ENCODE measurements around the gene KRT16. TPM values are rescaled to one million over a fixed set of nuclear protein-coding genes. Genes with fewer than 3 reads are reported as not detected.

The KRT16 gene
- total RNA-seq, 1 experiment from 2014 or later = not detected

DNA sequence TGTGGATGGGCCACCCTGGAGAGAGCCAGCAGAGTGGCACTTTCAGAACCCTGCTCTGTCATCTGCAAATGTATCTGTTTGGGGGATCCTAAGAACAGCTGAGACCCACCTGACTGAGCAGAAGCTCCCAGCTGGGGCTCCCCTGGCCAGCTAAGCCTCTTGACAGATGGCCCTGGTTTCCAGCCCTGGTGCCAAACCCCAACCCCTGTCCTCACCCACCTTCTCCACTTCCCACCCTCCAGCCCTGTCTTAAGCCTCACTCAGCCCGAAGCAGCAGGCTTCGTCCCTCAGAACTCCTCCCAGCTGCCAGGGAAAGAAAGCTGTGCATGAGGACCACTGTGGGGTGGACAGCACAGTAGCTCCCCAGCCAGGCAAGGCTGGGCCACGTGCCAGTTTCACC, 37.2 kb downstream of the KRT16 start:
- ChIA-PET CTCF (no interaction called here), POLR2A (ENCODE audit: low non-redundant PET) (no interaction called here)
- Histone ChIP-seq H3K27me3 (replicated peaks; ENCODE audit: insufficient read depth, low read depth, low read length, poor library complexity) (no peaks in the 10 kb centered on the region), H3K4me1 (ENCODE audit: insufficient read depth, low read length, poor library complexity, severe bottlenecking) (no peaks in the 10 kb centered on the region), H3K27ac (ENCODE audit: low read depth, low read length, poor library complexity, severe bottlenecking) (no peak overlapping the region), H3K4me3 (ENCODE audit: low read depth, low read length, poor library complexity, severe bottlenecking) (no peak overlapping the region), H3K36me3 (ENCODE audit: insufficient read depth, low read length, poor library complexity, severe bottlenecking) (no peaks in the 10 kb centered on the region), H3K9me3 (ENCODE audit: low read depth, low read length, poor library complexity, severe bottlenecking) (no peaks in the 10 kb centered on the region)
- TF ChIP-seq, protein P1, sequence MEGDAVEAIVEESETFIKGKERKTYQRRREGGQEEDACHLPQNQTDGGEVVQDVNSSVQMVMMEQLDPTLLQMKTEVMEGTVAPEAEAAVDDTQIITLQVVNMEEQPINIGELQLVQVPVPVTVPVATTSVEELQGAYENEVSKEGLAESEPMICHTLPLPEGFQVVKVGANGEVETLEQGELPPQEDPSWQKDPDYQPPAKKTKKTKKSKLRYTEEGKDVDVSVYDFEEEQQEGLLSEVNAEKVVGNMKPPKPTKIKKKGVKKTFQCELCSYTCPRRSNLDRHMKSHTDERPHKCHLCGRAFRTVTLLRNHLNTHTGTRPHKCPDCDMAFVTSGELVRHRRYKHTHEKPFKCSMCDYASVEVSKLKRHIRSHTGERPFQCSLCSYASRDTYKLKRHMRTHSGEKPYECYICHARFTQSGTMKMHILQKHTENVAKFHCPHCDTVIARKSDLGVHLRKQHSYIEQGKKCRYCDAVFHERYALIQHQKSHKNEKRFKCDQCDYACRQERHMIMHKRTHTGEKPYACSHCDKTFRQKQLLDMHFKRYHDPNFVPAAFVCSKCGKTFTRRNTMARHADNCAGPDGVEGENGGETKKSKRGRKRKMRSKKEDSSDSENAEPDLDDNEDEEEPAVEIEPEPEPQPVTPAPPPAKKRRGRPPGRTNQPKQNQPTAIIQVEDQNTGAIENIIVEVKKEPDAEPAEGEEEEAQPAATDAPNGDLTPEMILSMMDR (conservative IDR thresholded peaks at IDR 0.05; ENCODE audit: low read depth, low read length) = no peak
- TF ChIP-seq EZH2 (IDR thresholded peaks at IDR 0.05; ENCODE audit: borderline replicate concordance, low read depth, low read length, poor library complexity, severe bottlenecking) = no peak
- no TSS peak for BruUV-seq (replicated peaks)
- DNase-seq (ENCODE audit: low spot score) = no peak
- intact Hi-C loops (cut with micrococcal nuclease; ENCODE audit: unreplicated experiment) = no loop called here

- no peaks in the 10 kb centered on the region for H3K9me3 ChIP-seq (ENCODE audit: low read depth, low read length, poor library complexity, severe bottlenecking)
- no peaks in the 10 kb centered on the region for H3K4me1 ChIP-seq (ENCODE audit: insufficient read depth, low read length, poor library complexity, severe bottlenecking)
- TF ChIP-seq, protein P1 (conservative IDR thresholded peaks at IDR 0.05; ENCODE audit: low read depth, low read length) = no peak
- no peak for TF ChIP-seq EZH2 (IDR thresholded peaks at IDR 0.05; ENCODE audit: borderline replicate concordance, low read depth, low read length, poor library complexity, severe bottlenecking)
- intact Hi-C loops (cut with micrococcal nuclease; ENCODE audit: unreplicated experiment) = no loop called here
- no peaks in the 10 kb centered on the region for H3K27me3 ChIP-seq (replicated peaks; ENCODE audit: insufficient read depth, low read depth, low read length, poor library complexity)
- no peak for DNase-seq (ENCODE audit: low spot score)
- no peak within 1 kb of the TSS for H3K27ac ChIP-seq (ENCODE audit: low read depth, low read length, poor library complexity, severe bottlenecking)
- H3K36me3 ChIP-seq (ENCODE audit: insufficient read depth, low read length, poor library complexity, severe bottlenecking) = no peaks in the 10 kb centered on the region
- ChIA-PET CTCF (no interaction called here), POLR2A (ENCODE audit: low non-redundant PET) (no interaction called here)
- no TSS peak for BruUV-seq (replicated peaks)
- no peak within 1 kb of the TSS for H3K4me3 ChIP-seq (ENCODE audit: low read depth, low read length, poor library complexity, severe bottlenecking)
These were observed 40.8 kb downstream of the KRT16 start, which contains the start of gene KRT9 for GRCh38 chr17:41571561-41572434. Gene KRT9 (minus strand): TSS chr17:41572059. CDS start chr17:41571992, 67 bp downstream.

- TF ChIP-seq, protein P1 (conservative IDR thresholded peaks at IDR 0.05; ENCODE audit: low read depth, low read length) = no peak
- no peak for TF ChIP-seq EZH2 (IDR thresholded peaks at IDR 0.05; ENCODE audit: borderline replicate concordance, low read depth, low read length, poor library complexity, severe bottlenecking)
These were observed 45.2 kb downstream of the KRT16 start for GRCh38 chr17:41567317-41567716.

More at GRCh38 chr17:41567317-41567716, 45.2 kb downstream of the KRT16 start:
- H3K4me3 ChIP-seq (ENCODE audit: low read depth, low read length, poor library complexity, severe bottlenecking) = no peak overlapping the region
- H3K36me3 ChIP-seq (ENCODE audit: insufficient read depth, low read length, poor library complexity, severe bottlenecking) = no peaks in the 10 kb centered on the region
- no peak overlapping the region for H3K27ac ChIP-seq (ENCODE audit: low read depth, low read length, poor library complexity, severe bottlenecking)
- no peaks in the 10 kb centered on the region for H3K4me1 ChIP-seq (ENCODE audit: insufficient read depth, low read length, poor library complexity, severe bottlenecking)
- no peaks in the 10 kb centered on the region for H3K9me3 ChIP-seq (ENCODE audit: low read depth, low read length, poor library complexity, severe bottlenecking)
- H3K27me3 ChIP-seq (replicated peaks; ENCODE audit: insufficient read depth, low read depth, low read length, poor library complexity) = no peaks in the 10 kb centered on the region
- intact Hi-C loops (cut with micrococcal nuclease; ENCODE audit: unreplicated experiment) = no loop called here
- no peak for DNase-seq (ENCODE audit: low spot score)
- ChIA-PET CTCF (no interaction called here), POLR2A (ENCODE audit: low non-redundant PET) (no interaction called here)
- no TSS peak for BruUV-seq (replicated peaks)
